Thyroid gland (tissue), 4 donors: ENCODE measurements around the gene ABI1. TPM values are rescaled to one million over a fixed set of nuclear protein-coding genes. Genes with fewer than 3 reads are reported as not detected.

ENCODE experiments used
- DNase-seq, 2 donors: peaks; one replicate each; pipeline ENCODE4 v3.0.0-alpha.2; 2019
- H3K27ac ChIP-seq, 3 donors: fragments of 200-600 bp; sonication (generic); 1 replicate in 2 of 3; 2 replicates in 1 of 3; pipeline ENCODE4 v1.5.1; 2016 to 2019; ENCODE audit warnings: mild to moderate bottlenecking in 1 of 3, moderate library complexity in 1 of 3
- H3K27me3 ChIP-seq: fragments of 200-600 bp; sonication (generic); one replicate; pipeline ENCODE4 v1.5.1; 2019
- H3K36me3 ChIP-seq, 2 donors: fragments of 200-600 bp; sonication (generic); one replicate each; pipeline ENCODE4 v1.5.1; 2016 to 2019
- H3K4me1 ChIP-seq, 2 donors: fragments of 200-600 bp; sonication (generic); one replicate each; pipeline ENCODE4 v1.5.1; 2017 to 2019
- H3K4me3 ChIP-seq, 3 donors: fragments of 200-600 bp; sonication (generic); replicated peaks in 1 of 3; 1 replicate in 2 of 3; 2 replicates in 1 of 3; pipeline ENCODE4 v1.5.1; 2016; ENCODE audit warnings: mild to moderate bottlenecking in 1 of 3
- H3K9me3 ChIP-seq: fragments of 200-600 bp; sonication (generic); one replicate; pipeline ENCODE4 v1.5.1; 2017
- CTCF ChIP-seq, 6 experiments: fragments of 200-600 bp in 3 of 6; fragments of 450-650 bp in 3 of 6; sonication (generic) in 3 of 6; IDR thresholded peaks; one replicate each; pipeline ENCODE4 v1.5.1; 2016 to 2019; ENCODE audit warnings: antibody characterized with exemption in 6 of 6, mild to moderate bottlenecking in 2 of 6, inconsistent platforms in 1 of 6, moderate library complexity in 1 of 6
- POLR2A ChIP-seq, 2 donors: fragments of 450-650 bp; IDR thresholded peaks; one replicate each; pipeline ENCODE4 v1.6.1; 2017; ENCODE audit warnings: antibody characterized with exemption in 2 of 2, mild to moderate bottlenecking in 2 of 2, moderate library complexity in 1 of 2
- WGBS, 2 donors: methylation state at CpG; one replicate each; pipeline ENCODE4 v1.1.5; 2017; 5-methylcytosine and 5-hydroxymethylcytosine counted together
- intact Hi-C: fragments of 100-400 bp; cut with DNase I; formaldehyde crosslinking; loops from one replicate; pipeline ENCODE4 v1.15.1; 2023
- total RNA-seq, 4 donors: library from RNA; depleted of rRNA; stranded (reverse); fragments of >200 nt; gene quantifications; one replicate each; pipeline ENCODE4 v1.2.3, GENCODE V29; 2016

Gene ABI1
- total RNA-seq, 4 donors from 2014 or later, result 42.7 to 72.3 (median 47.4) TPM

- H3K4me1 ChIP-seq, result peaks cover 0 to 2% of the 10 kb centered on the region in 2 donors
- H3K4me3 ChIP-seq, result no peak overlapping the region
- TF ChIP-seq CTCF (IDR thresholded peaks at IDR 0.05), result no peak
- TF ChIP-seq POLR2A (IDR thresholded peaks at IDR 0.05), result no peak
- intact Hi-C loops, result no loop called here
- no peaks in the 10 kb centered on the region for H3K36me3 ChIP-seq
- no peaks in the 10 kb centered on the region for H3K9me3 ChIP-seq
- no peak for DNase-seq
- no peaks in the 10 kb centered on the region for H3K27me3 ChIP-seq
- no peak overlapping the region for H3K27ac ChIP-seq
- WGBS, 2 donors, result 89 to 95% methylated on average over 7 of the region's 7 CpGs
Measured at GRCh38 chr10:26810435-26811026, 50.2 kb downstream of the ABI1 start.

GRCh38 chr10:26809973-26810372 is 50.8 kb downstream of the ABI1 start:
- no peak for TF ChIP-seq POLR2A (IDR thresholded peaks at IDR 0.05)
- TF ChIP-seq CTCF (IDR thresholded peaks at IDR 0.05), result no peak
- no peak for DNase-seq
- H3K4me1 ChIP-seq, result peaks cover 0 to 3% of the 10 kb centered on the region in 2 donors
- no peaks in the 10 kb centered on the region for H3K9me3 ChIP-seq
- H3K36me3 ChIP-seq, result no peaks in the 10 kb centered on the region
- H3K27me3 ChIP-seq, result no peaks in the 10 kb centered on the region
- no peak overlapping the region for H3K4me3 ChIP-seq
- WGBS, 2 donors, result 100% methylated on average over 1 of the region's 1 CpG
- intact Hi-C loops, result no loop called here
- H3K27ac ChIP-seq, result no peak overlapping the region

- intact Hi-C loops, result no loop called here
- Histone ChIP-seq H3K27ac (no peak overlapping the region), H3K36me3 (no peaks in the 10 kb centered on the region), H3K27me3 (no peaks in the 10 kb centered on the region), H3K9me3 (no peaks in the 10 kb centered on the region), H3K4me1 (peaks cover 0 to 7% of the 10 kb centered on the region in 2 donors), H3K4me3 (no peak overlapping the region)
- no peak for DNase-seq
- 84 to 87% methylated on average over 4 of the region's 4 CpGs for WGBS, 2 donors
- TF ChIP-seq POLR2A (IDR thresholded peaks at IDR 0.05) (no peak), CTCF (IDR thresholded peaks at IDR 0.05) (no peak)
Measured at GRCh38 chr10:26807532-26807931, 53.2 kb downstream of the ABI1 start.

DNA sequence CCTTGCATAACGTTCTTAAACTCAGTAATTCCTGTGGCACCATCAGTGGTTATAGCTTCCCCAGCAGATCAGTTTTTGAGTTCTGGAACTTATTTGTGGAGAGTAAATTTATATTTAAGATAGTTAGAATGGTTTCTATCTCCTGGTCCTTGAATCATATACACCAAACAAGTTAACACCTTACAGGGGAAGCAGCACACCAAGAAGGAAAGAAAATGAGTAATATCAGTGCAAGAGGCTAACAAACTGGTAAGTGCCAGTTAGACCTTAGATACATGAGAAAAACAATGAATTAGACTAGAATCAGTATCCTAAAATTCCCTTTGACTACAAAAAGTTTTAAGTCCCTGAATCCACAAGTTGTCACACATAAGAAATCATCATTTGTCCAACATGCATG is 54.2 kb downstream of the ABI1 start:
- peaks cover 0 to 7% of the 10 kb centered on the region in 2 donors for H3K4me1 ChIP-seq
- DNase-seq, result no peak
- no peak overlapping the region for H3K27ac ChIP-seq
- H3K36me3 ChIP-seq, result no peaks in the 10 kb centered on the region
- no peaks in the 10 kb centered on the region for H3K9me3 ChIP-seq
- 76 to 100% methylated on average over 1 of the region's 1 CpG for WGBS, 2 donors
- TF ChIP-seq POLR2A (IDR thresholded peaks at IDR 0.05), result no peak
- no peak for TF ChIP-seq CTCF (IDR thresholded peaks at IDR 0.05)
- H3K4me3 ChIP-seq, result no peak overlapping the region
- intact Hi-C loops, result no loop called here
- no peaks in the 10 kb centered on the region for H3K27me3 ChIP-seq

DNA sequence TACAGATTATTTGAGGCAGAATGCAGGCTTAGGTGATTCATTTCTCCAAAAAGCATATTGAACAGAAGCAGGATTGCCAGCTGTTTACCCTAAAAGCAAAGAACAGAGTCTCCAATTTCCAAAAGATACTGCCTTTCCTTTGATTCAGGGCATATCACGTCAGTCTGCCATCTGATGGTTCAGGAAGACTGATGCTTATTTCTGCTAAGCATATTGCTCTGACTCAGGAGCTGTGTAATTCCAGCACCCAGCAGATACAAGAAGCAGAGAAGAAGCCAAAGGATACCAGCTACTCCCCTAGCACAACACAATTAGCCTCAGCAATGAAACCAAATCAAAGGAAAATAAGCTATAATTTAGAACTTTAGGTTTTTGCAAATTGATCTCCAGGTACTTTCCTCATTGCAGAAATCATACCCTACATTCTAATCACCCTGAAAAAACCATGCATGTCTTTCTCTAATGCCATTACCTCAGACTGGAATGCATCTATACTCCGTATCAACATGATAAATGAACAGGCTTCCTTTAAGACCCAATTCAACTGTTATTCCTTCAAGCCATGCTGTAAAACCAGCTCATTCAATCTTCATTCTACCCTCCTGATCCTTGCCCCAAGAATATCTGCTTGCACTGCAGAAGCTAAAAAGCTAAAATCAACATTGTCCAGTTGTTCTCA is 55.1 kb downstream of the ABI1 start:
- WGBS, 2 donors, result 83 to 86% methylated on average over 2 of the region's 2 CpGs
- no peak for DNase-seq
- no peak for TF ChIP-seq POLR2A (IDR thresholded peaks at IDR 0.05)
- no peak for TF ChIP-seq CTCF (IDR thresholded peaks at IDR 0.05)
- H3K4me1 ChIP-seq, result peaks cover 0 to 7% of the 10 kb centered on the region in 2 donors
- H3K27me3 ChIP-seq, result no peaks in the 10 kb centered on the region
- no peak overlapping the region for H3K4me3 ChIP-seq
- no peak overlapping the region for H3K27ac ChIP-seq
- no peaks in the 10 kb centered on the region for H3K36me3 ChIP-seq
- intact Hi-C loops, result no loop called here
- no peaks in the 10 kb centered on the region for H3K9me3 ChIP-seq
